HepG2 (cell line): Measurements from ENCODE around the gene UTP25. TPM values are rescaled to one million over a fixed set of nuclear protein-coding genes. Genes with fewer than 3 reads are reported as not detected.

Experiments
- ATAC-seq: fragments of 200-7000 bp; cut with Tn5 transposase; 3 replicates; pipeline ENCODE4 v1.9.1; 2020; ENCODE audit warnings: mild to moderate bottlenecking, moderate library complexity
- BruUV-seq: library from RNA; stranded (reverse); fragments of 400-500 nt; replicated peaks from 2 replicates; lab custom pipeline; 2021; lab: Mats Ljungman, UMichigan
- CTCF ChIA-PET: fragments of 300-600 bp; formaldehyde crosslinking; extraction: SDS; loops from one replicate; lab custom pipeline; 2021; ENCODE audit warnings: low total read pairs, inconsistent platforms, low intra/inter-chr PET ratio; lab: Yijun Ruan, JAX
- POLR2A ChIA-PET: fragments of 350-600 bp; sonication (Branson Sonifier 250); formaldehyde crosslinking; loops from one replicate; lab custom pipeline; 2020; ENCODE audit warnings: antibody characterized with exemption, inconsistent platforms; lab: Yijun Ruan, JAX
- DNase-seq: peaks from one replicate; pipeline ENCODE4 v3.0.0-alpha.2; 2015; ENCODE audit warnings: low spot score
- FAIRE-seq: peaks from 3 replicates; lab custom pipeline; 2011; peaks lifted over from hg19 to GRCh38; lab: Jason Lieb, UNC
- H2AFZ ChIP-seq: one replicate; pipeline ENCODE4 v1.6.1; 2011; ENCODE audit warnings: low read length, inconsistent platforms
- H3K27ac ChIP-seq: fragments of 300-600 bp; 3 replicates; pipeline ENCODE4 v1.8.0; 2011; ENCODE audit warnings: mixed run types, mild to moderate bottlenecking, mixed read lengths, low read length, inconsistent platforms; ENCODE audit not compliant: insufficient read depth; ENCODE audit errors: extremely low read length
- H3K27me3 ChIP-seq, 2 experiments: fragments of 200-600 bp in 1 of 2; 2 replicates in 1 of 2; 3 replicates in 1 of 2; pipeline versions ENCODE4 v1.6.0 to v1.8.0; 2011; ENCODE audit warnings: low read length in 2 of 2, mild to moderate bottlenecking in 2 of 2, moderate library complexity in 2 of 2, inconsistent platforms in 1 of 2; ENCODE audit not compliant: insufficient read depth in 2 of 2, control insufficient read depth in 1 of 2
- H3K36me3 ChIP-seq, 2 experiments: fragments of 200-600 bp in 1 of 2; replicated peaks in 1 of 2; 2 replicates in 1 of 2; 3 replicates in 1 of 2; pipeline versions ENCODE4 v1.5.1 to v1.8.0; 2011; ENCODE audit warnings: low read length in 2 of 2, inconsistent platforms in 1 of 2; ENCODE audit not compliant: insufficient read depth in 2 of 2, control insufficient read depth in 1 of 2
- H3K4me1 ChIP-seq: 2 replicates; pipeline ENCODE4 v1.5.1; 2012; ENCODE audit warnings: low read length, inconsistent platforms; ENCODE audit not compliant: insufficient read depth
- H3K4me2 ChIP-seq: 2 replicates; pipeline ENCODE4 v1.6.0; 2011; ENCODE audit warnings: low read depth, low read length, inconsistent platforms
- H3K4me3 ChIP-seq, 3 experiments: fragments of 200-600 bp in 1 of 3; sonication (generic), shearing (Covaris generic) in 1 of 3; replicated peaks in 1 of 3; 2 replicates each; pipeline ENCODE4 v1.5.1; 2011 to 2016; ENCODE audit warnings: low read length in 3 of 3, inconsistent platforms in 2 of 3, low read depth in 2 of 3, mild to moderate bottlenecking in 2 of 3, control low read depth in 1 of 3, mixed read lengths in 1 of 3; ENCODE audit not compliant: insufficient read depth in 1 of 3
- H3K79me2 ChIP-seq: one replicate; pipeline ENCODE4 v1.6.1; 2011; ENCODE audit warnings: low read length, inconsistent platforms; ENCODE audit not compliant: insufficient read depth
- H3K9ac ChIP-seq: 2 replicates; pipeline ENCODE4 v1.6.0; 2011; ENCODE audit warnings: mild to moderate bottlenecking, low read depth, low read length, inconsistent platforms; ENCODE audit not compliant: insufficient read depth
- H3K9me3 ChIP-seq: 2 replicates; pipeline ENCODE4 v1.5.1; 2012; ENCODE audit warnings: mild to moderate bottlenecking, low read length
- H4K20me1 ChIP-seq: 2 replicates; pipeline ENCODE4 v1.6.0; 2011; ENCODE audit warnings: inconsistent platforms, mild to moderate bottlenecking, low read length, moderate library complexity; ENCODE audit not compliant: insufficient read depth
- BRF2 ChIP-seq: sonication (generic); formaldehyde crosslinking; IDR thresholded peaks from 2 replicates; pipeline ENCODE4 v1.8.1; 2022; ENCODE audit warnings: mild to moderate bottlenecking, missing genetic modification reagents
- FOSL2 ChIP-seq: sonication (generic); formaldehyde crosslinking; IDR thresholded peaks from 2 replicates; pipeline ENCODE4 v1.4.0; 2020; ENCODE audit warnings: missing genetic modification reagents
- HNF4A ChIP-seq: sonication (generic); formaldehyde crosslinking; IDR thresholded peaks from 2 replicates; pipeline ENCODE4 v1.4.0; 2020; ENCODE audit warnings: missing genetic modification reagents
- NFKB2 ChIP-seq: sonication (generic); formaldehyde crosslinking; IDR thresholded peaks from 2 replicates; pipeline ENCODE4 v1.4.0; 2020; ENCODE audit warnings: missing genetic modification reagents, borderline replicate concordance
- NPAS2 ChIP-seq: sonication (generic); formaldehyde crosslinking; IDR thresholded peaks from 2 replicates; pipeline ENCODE4 v1.8.0; 2022; ENCODE audit warnings: mild to moderate bottlenecking, missing genetic modification reagents, borderline replicate concordance
- RARG ChIP-seq: sonication (generic); formaldehyde crosslinking; IDR thresholded peaks from 2 replicates; pipeline ENCODE4 v1.4.0; 2020; ENCODE audit warnings: low read depth, mild to moderate bottlenecking, missing genetic modification reagents
- SAP130 ChIP-seq: IDR thresholded peaks from 2 replicates; pipeline ENCODE4 v1.6.1; 2016; ENCODE audit warnings: low read depth
- ZEB1 ChIP-seq: IDR thresholded peaks from 2 replicates; pipeline ENCODE4 v1.6.1; 2012; ENCODE audit warnings: mild to moderate bottlenecking, low read depth, inconsistent platforms; ENCODE audit not compliant: insufficient replicate concordance
- ZNF451 ChIP-seq: sonication (generic); formaldehyde crosslinking; IDR thresholded peaks from 2 replicates; pipeline ENCODE4 v1.5.0; 2020; ENCODE audit warnings: mild to moderate bottlenecking, missing genetic modification reagents
- ZNF614 ChIP-seq: IDR thresholded peaks from 2 replicates; pipeline ENCODE4 v1.6.1; 2018; ENCODE audit warnings: missing biosample characterization, missing genetic modification reagents, inconsistent platforms, borderline replicate concordance
- ZNF75D ChIP-seq: sonication (generic); formaldehyde crosslinking; IDR thresholded peaks from 2 replicates; pipeline ENCODE4 v1.8.1; 2023; ENCODE audit warnings: missing genetic modification reagents, mild to moderate bottlenecking, borderline replicate concordance
- WGBS: methylation state at CpG from one replicate; pipeline ENCODE4 v1.1.6; 2017; ENCODE audit warnings: low lambda C conversion rate; 5-methylcytosine and 5-hydroxymethylcytosine counted together
- in situ Hi-C: cut with HindIII; loops from 2 replicates; pipeline ENCODE4 v1.10.0; 2017; ENCODE audit warnings: low pct_unique_long_range_greater_than_20kb; ENCODE audit not compliant: extremely low pct_ligation_motif_present
- intact Hi-C: fragments of 100-400 bp; cut with micrococcal nuclease; formaldehyde crosslinking; loops from one replicate; pipeline ENCODE4 v1.10.0; 2022; ENCODE audit not compliant: unreplicated experiment
- polyA plus RNA-seq, 8 experiments: library from polyadenylated mRNA; depleted of rRNA in 3 of 8; stranded (reverse) in 7 of 8; unstranded in 1 of 8; fragments of >200 nt; fragmentation: Illumina TruSeq in 4 of 8; extraction: Trizol in 4 of 8; gene quantifications; 2 replicates each; pipeline versions ENCODE4 v1.2.1 to v1.2.3, GENCODE V29; 2011 to 2016; ENCODE audit warnings: low read depth in 4 of 8, missing spikeins in 1 of 8, mixed read lengths in 1 of 8; ENCODE audit not compliant: insufficient read depth in 1 of 8
- total RNA-seq, 5 experiments: library from RNA; depleted of rRNA; stranded (reverse); fragments of >200 nt; fragmentation: Illumina TruSeq; extraction: Trizol; gene quantifications; 2 replicates each; pipeline ENCODE4 v1.2.3, GENCODE V29; 2016; ENCODE audit warnings: low read depth in 1 of 5
- TF ChIP-seq, protein P1 (sequence below): sonication (generic); formaldehyde crosslinking; IDR thresholded peaks from 2 replicates; pipeline ENCODE4 v1.8.0; 2022; ENCODE audit warnings: mild to moderate bottlenecking, missing genetic modification reagents, moderate library complexity

UTP25 gene
- total and polyA plus RNA-seq, 2 of the 13 experiments (the other 11 are each of a cell fraction or from before 2014, with no cell fraction given) = 4.8 to 5.7 TPM

GRCh38 chr1:209838537-209838936 lies 10.8 kb downstream of the UTP25 start (continued):
- TF ChIP-seq NPAS2 = no peak
- TF ChIP-seq, protein P1, sequence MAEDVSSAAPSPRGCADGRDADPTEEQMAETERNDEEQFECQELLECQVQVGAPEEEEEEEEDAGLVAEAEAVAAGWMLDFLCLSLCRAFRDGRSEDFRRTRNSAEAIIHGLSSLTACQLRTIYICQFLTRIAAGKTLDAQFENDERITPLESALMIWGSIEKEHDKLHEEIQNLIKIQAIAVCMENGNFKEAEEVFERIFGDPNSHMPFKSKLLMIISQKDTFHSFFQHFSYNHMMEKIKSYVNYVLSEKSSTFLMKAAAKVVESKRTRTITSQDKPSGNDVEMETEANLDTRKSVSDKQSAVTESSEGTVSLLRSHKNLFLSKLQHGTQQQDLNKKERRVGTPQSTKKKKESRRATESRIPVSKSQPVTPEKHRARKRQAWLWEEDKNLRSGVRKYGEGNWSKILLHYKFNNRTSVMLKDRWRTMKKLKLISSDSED (CRISPR knock-in tag) = no peak
- TF ChIP-seq HNF4A = peak; percentile 60

DNA sequence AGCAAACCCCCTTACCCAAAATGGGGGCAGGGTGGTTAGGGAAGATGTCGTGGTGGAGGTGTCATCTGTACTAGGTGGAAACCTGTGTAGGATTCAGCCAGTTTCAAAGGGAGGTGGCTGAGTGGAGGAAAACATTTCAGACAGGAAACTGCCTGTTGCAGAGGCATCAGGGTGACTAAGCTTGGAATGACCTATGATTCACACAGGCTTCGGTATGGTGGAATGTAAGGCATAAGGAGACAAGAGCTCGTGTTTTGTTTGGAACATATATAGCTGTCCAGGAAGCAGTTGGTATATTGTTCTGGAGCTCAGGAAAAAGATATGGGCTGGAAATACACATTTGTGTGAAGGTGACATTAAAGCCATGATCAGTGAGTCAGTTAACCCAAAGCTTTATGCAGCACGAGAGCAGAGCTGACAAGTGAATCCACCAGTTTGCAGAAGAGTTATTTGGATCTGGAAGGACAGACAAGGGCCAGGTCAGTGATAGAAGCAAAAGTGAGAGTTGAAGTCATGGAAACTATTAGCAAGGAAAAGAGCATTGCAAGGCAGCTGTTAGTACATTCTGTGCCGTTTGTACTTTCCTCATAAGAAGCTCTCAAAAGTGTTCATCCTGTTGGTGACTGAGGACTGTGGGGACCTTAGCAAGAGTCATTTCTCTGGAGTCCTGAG lies 12.2 kb downstream of the UTP25 start:
- Histone ChIP-seq H3K4me2 (no peak overlapping the region), H3K36me3 (peaks cover 33 to 86% of the 10 kb centered on the region in 2 experiments), H3K4me3 (no peak overlapping the region), H3K79me2 (no peaks in the 10 kb centered on the region), H4K20me1 (no peaks in the 10 kb centered on the region), H3K9ac (no peak overlapping the region), H3K27ac (no peak overlapping the region), H3K9me3 (no peaks in the 10 kb centered on the region), H2AFZ (no peak overlapping the region), H3K27me3 (no peaks in the 10 kb centered on the region), H3K4me1 (no peaks in the 10 kb centered on the region)
- ATAC-seq = peak; percentile 62; the same call in 2 of the 3 replicates
- in situ Hi-C loops = no loop called here
- intact Hi-C loops = no loop called here
- POLR2A ChIA-PET = interaction anchor here (1.7 kb wide), 2 partner anchors 12 to 15 kb away, joined by 3 to 4 read pairs; partner anchors contain the start of gene UTP25
- FAIRE-seq = no peak
- no peak for TF ChIP-seq RARG
- TF ChIP-seq FOSL2 (CRISPR knock-in tag) = peak; percentile 45; the same call in 1 of the 2 replicates
- 0 out of 2 replicates have a peak, but pooled peaks have one; percentile 20 for TF ChIP-seq SAP130
- no peak for TF ChIP-seq NFKB2
- no peak for TF ChIP-seq ZEB1
- no peak for TF ChIP-seq ZNF451 (CRISPR knock-in tag)
- no peak for TF ChIP-seq BRF2
- no peak for TF ChIP-seq ZNF75D (CRISPR knock-in tag)
- TF ChIP-seq ZNF614 (CRISPR knock-in tag) = no peak
- CTCF ChIA-PET = no interaction called here
- no TSS peak for BruUV-seq
- peak; percentile 45 for DNase-seq
- 85% methylated on average over 5 of the region's 5 CpGs for WGBS
